ENCODE measurements around the gene PSG1.

- TF ChIP-seq POLR2AphosphoS5 (IDR thresholded peaks at IDR 0.05; ENCODE audit: low read depth, low read length) (no peak), POLR2A (IDR thresholded peaks at IDR 0.05; ENCODE audit: low read depth, low read length) (no peak), TAF1 (IDR thresholded peaks at IDR 0.05; ENCODE audit: borderline replicate concordance, low read depth, low read length) (no peak)
Observed at GRCh38 chr19:42831221-42832019, 48.1 kb downstream of the PSG1 start.

All from GM12892 (cell line).